Caco-2 (cell line): Measurements from ENCODE around the gene AGO3. TPM values are rescaled to one million over a fixed set of nuclear protein-coding genes. Genes with fewer than 3 reads are reported as not detected.
A peak's percentile ranks its signal among the peaks of the same experiment; 100 is the strongest.

Source experiments
- BruUV-seq: library from RNA; stranded (reverse); fragments of 400-500 nt; replicated peaks from 2 replicates; lab custom pipeline; 2021; lab: Mats Ljungman, UMichigan
- CTCF ChIA-PET: fragments of 300-600 bp; sonication (Branson Sonifier 250); formaldehyde crosslinking; loops from one replicate; lab custom pipeline; 2022; ENCODE audit warnings: antibody characterized with exemption; lab: Charles Lee
- POLR2A ChIA-PET: fragments of 300-600 bp; sonication (Branson Sonifier 250); formaldehyde crosslinking; loops from one replicate; lab custom pipeline; 2022; ENCODE audit warnings: antibody characterized with exemption; lab: Charles Lee
- DNase-seq, 2 experiments: peaks; one replicate each; pipeline versions ENCODE4 v3.0.0 to v3.0.0-alpha.2; 2020 to 2022
- H3K27me3 ChIP-seq: replicated peaks from 2 replicates; pipeline ENCODE4 v1.6.0; 2011; ENCODE audit warnings: low read length; ENCODE audit not compliant: control insufficient read depth, insufficient read depth
- H3K36me3 ChIP-seq: 2 replicates; pipeline ENCODE4 v1.5.1; 2011; ENCODE audit warnings: low read length; ENCODE audit not compliant: control insufficient read depth, insufficient read depth
- H3K4me1 ChIP-seq: fragments of 250-450 bp; sonication (Bioruptor Pico); 2 replicates; pipeline ENCODE4 v1.5.1; 2020; ENCODE audit warnings: mild to moderate bottlenecking
- H3K4me3 ChIP-seq: 2 replicates; pipeline ENCODE4 v1.5.1; 2011; ENCODE audit warnings: low read depth, mild to moderate bottlenecking, control low read depth, low read length
- H3K9me3 ChIP-seq: fragments of 250-450 bp; sonication (Bioruptor Pico); 2 replicates; pipeline ENCODE4 v1.5.1; 2020; ENCODE audit warnings: mild to moderate bottlenecking, moderate library complexity
- H3K27ac Mint-ChIP-seq: one replicate; pipeline ENCODE4 v1.8.0; 2022; ENCODE audit warnings: mixed read lengths; ENCODE audit not compliant: unreplicated experiment
- H3K27me3 Mint-ChIP-seq: one replicate; pipeline ENCODE4 v1.8.0; 2022; ENCODE audit warnings: mixed read lengths; ENCODE audit not compliant: insufficient read depth, unreplicated experiment
- H3K36me3 Mint-ChIP-seq: one replicate; pipeline ENCODE4 v1.8.0; 2022; ENCODE audit warnings: mild to moderate bottlenecking, mixed read lengths; ENCODE audit not compliant: insufficient read depth, unreplicated experiment
- H3K4me1 Mint-ChIP-seq: one replicate; pipeline ENCODE4 v1.8.0; 2022; ENCODE audit warnings: low read depth, mixed read lengths; ENCODE audit not compliant: unreplicated experiment
- H3K4me3 Mint-ChIP-seq: one replicate; pipeline ENCODE4 v1.8.0; 2022; ENCODE audit warnings: mild to moderate bottlenecking, moderate library complexity, mixed read lengths; ENCODE audit not compliant: unreplicated experiment
- H3K9me3 Mint-ChIP-seq: one replicate; pipeline ENCODE4 v1.8.0; 2022; ENCODE audit warnings: mixed read lengths; ENCODE audit not compliant: unreplicated experiment
- CTCF ChIP-seq, 2 experiments: fragments of 200-600 bp in 1 of 2; IDR thresholded peaks; 1 replicate in 1 of 2; 2 replicates in 1 of 2; pipeline versions ENCODE4 v1.5.1 to v1.8.0; 2011 to 2022; ENCODE audit warnings: antibody characterized with exemption in 1 of 2, control low read depth in 1 of 2, inconsistent platforms in 1 of 2, low read depth in 1 of 2, low read length in 1 of 2, mild to moderate bottlenecking in 1 of 2, moderate library complexity in 1 of 2; ENCODE audit not compliant: insufficient read depth in 1 of 2, severe bottlenecking in 1 of 2, unreplicated experiment in 1 of 2
- intact Hi-C: fragments of 100-400 bp; cut with micrococcal nuclease; formaldehyde crosslinking; loops from one replicate; pipeline ENCODE4 v1.10.0; 2022; ENCODE audit not compliant: unreplicated experiment
- total RNA-seq: library from RNA; stranded (reverse); gene quantifications from 2 replicates; pipeline ENCODE4 v1.2.3, GENCODE V29; 2022

AGO3 gene
- total RNA-seq, 1 experiment from 2014 or later: 18.1 TPM

GRCh38 chr1:35882945-35883634 lies 47.8 kb upstream of the AGO3 start, which contains the start of gene AGO1:
Gene AGO1, plus strand, starts transcription at chr1:35883209. Its CDS starts 213 bp downstream, at chr1:35883422.
- POLR2A ChIA-PET: no interaction called here
- DNase-seq: peak; percentile 81 to 87
- no peak within 1 kb of the TSS for H3K27ac Mint-ChIP-seq
- H3K27me3 ChIP-seq: no peaks in the 10 kb centered on the region
- peak within 1 kb of the TSS; percentile 79 for H3K4me3 Mint-ChIP-seq
- H3K36me3 ChIP-seq: no peaks in the 10 kb centered on the region
- H3K27me3 Mint-ChIP-seq: no peaks in the 10 kb centered on the region
- peak; percentile 45 to 67 for TF ChIP-seq CTCF (IDR thresholded peaks at IDR 0.05; ENCODE audit: insufficient read depth in 1 of 2, low read depth in 1 of 2, low read length in 1 of 2, severe bottlenecking in 1 of 2, unreplicated experiment in 1 of 2)
- CTCF ChIA-PET: interaction anchor here (0.6 kb wide), 2 partner anchors 28 to 47 kb away, joined by 3 to 6 read pairs; no protein-coding TSS in a partner anchor
- H3K4me3 ChIP-seq: peak within 1 kb of the TSS; percentile 64
- peaks cover 7% of the 10 kb centered on the region for H3K36me3 Mint-ChIP-seq
- H3K4me1 ChIP-seq: peaks cover 21% of the 10 kb centered on the region
- no peaks in the 10 kb centered on the region for H3K9me3 ChIP-seq
- no TSS peak for BruUV-seq
- peaks cover 30% of the 10 kb centered on the region for H3K4me1 Mint-ChIP-seq
- no peaks in the 10 kb centered on the region for H3K9me3 Mint-ChIP-seq
- intact Hi-C loops: no loop called here

- POLR2A ChIA-PET: no interaction called here
- H3K36me3 ChIP-seq: no peaks in the 10 kb centered on the region
- Mint-ChIP-seq H3K9me3 (no peaks in the 10 kb centered on the region), H3K4me1 (peaks cover 30% of the 10 kb centered on the region), H3K36me3 (peaks cover 13% of the 10 kb centered on the region), H3K4me3 (peak overlapping the region; percentile 79), H3K27ac (no peak overlapping the region), H3K27me3 (no peaks in the 10 kb centered on the region)
- peak; percentile 42 to 49 for DNase-seq
- peaks cover 21% of the 10 kb centered on the region for H3K4me1 ChIP-seq
- TF ChIP-seq CTCF (IDR thresholded peaks at IDR 0.05; ENCODE audit: insufficient read depth in 1 of 2, low read depth in 1 of 2, low read length in 1 of 2, severe bottlenecking in 1 of 2, unreplicated experiment in 1 of 2): no peak
- H3K27me3 ChIP-seq: no peaks in the 10 kb centered on the region
- H3K9me3 ChIP-seq: no peaks in the 10 kb centered on the region
- H3K4me3 ChIP-seq: peak overlapping the region; percentile 64
- CTCF ChIA-PET: interaction anchor here (0.6 kb wide), 2 partner anchors 28 to 47 kb away, joined by 3 to 6 read pairs; no protein-coding TSS in a partner anchor
- intact Hi-C loops: no loop called here
- BruUV-seq: no TSS peak
These were observed 47.2 kb upstream of the AGO3 start for GRCh38 chr1:35883635-35884101.

GRCh38 chr1:35884934-35885333 lies 46.0 kb upstream of the AGO3 start:
- ChIA-PET CTCF (no interaction called here), POLR2A (no interaction called here)
- H3K4me3 Mint-ChIP-seq: no peak overlapping the region
- H3K27ac Mint-ChIP-seq: no peak overlapping the region
- H3K4me1 ChIP-seq: peaks cover 18% of the 10 kb centered on the region
- no peak for TF ChIP-seq CTCF (IDR thresholded peaks at IDR 0.05; ENCODE audit: insufficient read depth in 1 of 2, low read depth in 1 of 2, low read length in 1 of 2, severe bottlenecking in 1 of 2, unreplicated experiment in 1 of 2)
- DNase-seq: no peak
- intact Hi-C loops: no loop called here
- no peaks in the 10 kb centered on the region for H3K27me3 Mint-ChIP-seq
- BruUV-seq: no TSS peak
- H3K27me3 ChIP-seq: no peaks in the 10 kb centered on the region
- no peaks in the 10 kb centered on the region for H3K36me3 ChIP-seq
- H3K9me3 ChIP-seq: no peaks in the 10 kb centered on the region
- H3K4me3 ChIP-seq: no peak overlapping the region
- no peaks in the 10 kb centered on the region for H3K9me3 Mint-ChIP-seq
- peaks cover 17% of the 10 kb centered on the region for H3K36me3 Mint-ChIP-seq
- peaks cover 30% of the 10 kb centered on the region for H3K4me1 Mint-ChIP-seq
